ENCODE measurements around the gene TRIM6.

DNA sequence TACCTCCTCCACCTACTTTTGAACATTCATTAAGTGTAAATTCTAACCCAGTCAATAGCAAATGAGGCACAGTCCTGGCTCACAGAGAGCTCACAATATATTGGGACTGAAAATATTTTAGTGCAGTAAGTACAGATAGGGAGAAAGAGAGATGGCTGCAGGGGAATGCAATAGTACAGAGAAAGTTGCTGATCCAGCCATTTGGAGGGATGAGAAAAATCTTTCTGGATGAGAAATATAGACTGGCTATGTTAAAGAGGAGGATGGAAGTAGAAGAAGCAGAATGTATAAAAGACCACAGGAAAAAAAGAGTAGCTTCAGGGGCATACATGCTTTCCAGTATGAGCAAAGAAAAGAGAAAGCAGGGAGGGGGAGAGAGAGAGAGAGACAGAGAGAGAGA is 19.3 kb upstream of the TRIM6 start:
- TF ChIP-seq RFX5 (IDR thresholded peaks at IDR 0.05; ENCODE audit: low read depth, low read length) (no peak), MYNN (IDR thresholded peaks at IDR 0.05) (no peak), MYNN (CRISPR knock-in tag; IDR thresholded peaks at IDR 0.05) (no peak), PHF8 (IDR thresholded peaks at IDR 0.05; ENCODE audit: borderline replicate concordance, low read length) (no peak), ZBTB8A (IDR thresholded peaks at IDR 0.05; ENCODE audit: partially characterized antibody) (no peak), SMAD4 (CRISPR knock-in tag; conservative IDR thresholded peaks at IDR 0.05) (no peak), MTA2 (IDR thresholded peaks at IDR 0.05; ENCODE audit: low read depth) (no peak), POLR2AphosphoS5 (IDR thresholded peaks at IDR 0.05; ENCODE audit: control insufficient read depth, insufficient read depth, low read depth, low read length) (no peak)
- TF ChIP-seq, protein P1, sequence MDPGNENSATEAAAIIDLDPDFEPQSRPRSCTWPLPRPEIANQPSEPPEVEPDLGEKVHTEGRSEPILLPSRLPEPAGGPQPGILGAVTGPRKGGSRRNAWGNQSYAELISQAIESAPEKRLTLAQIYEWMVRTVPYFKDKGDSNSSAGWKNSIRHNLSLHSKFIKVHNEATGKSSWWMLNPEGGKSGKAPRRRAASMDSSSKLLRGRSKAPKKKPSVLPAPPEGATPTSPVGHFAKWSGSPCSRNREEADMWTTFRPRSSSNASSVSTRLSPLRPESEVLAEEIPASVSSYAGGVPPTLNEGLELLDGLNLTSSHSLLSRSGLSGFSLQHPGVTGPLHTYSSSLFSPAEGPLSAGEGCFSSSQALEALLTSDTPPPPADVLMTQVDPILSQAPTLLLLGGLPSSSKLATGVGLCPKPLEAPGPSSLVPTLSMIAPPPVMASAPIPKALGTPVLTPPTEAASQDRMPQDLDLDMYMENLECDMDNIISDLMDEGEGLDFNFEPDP (CRISPR knock-in tag; IDR thresholded peaks at IDR 0.05): no peak
- TF ChIP-seq, protein P2, sequence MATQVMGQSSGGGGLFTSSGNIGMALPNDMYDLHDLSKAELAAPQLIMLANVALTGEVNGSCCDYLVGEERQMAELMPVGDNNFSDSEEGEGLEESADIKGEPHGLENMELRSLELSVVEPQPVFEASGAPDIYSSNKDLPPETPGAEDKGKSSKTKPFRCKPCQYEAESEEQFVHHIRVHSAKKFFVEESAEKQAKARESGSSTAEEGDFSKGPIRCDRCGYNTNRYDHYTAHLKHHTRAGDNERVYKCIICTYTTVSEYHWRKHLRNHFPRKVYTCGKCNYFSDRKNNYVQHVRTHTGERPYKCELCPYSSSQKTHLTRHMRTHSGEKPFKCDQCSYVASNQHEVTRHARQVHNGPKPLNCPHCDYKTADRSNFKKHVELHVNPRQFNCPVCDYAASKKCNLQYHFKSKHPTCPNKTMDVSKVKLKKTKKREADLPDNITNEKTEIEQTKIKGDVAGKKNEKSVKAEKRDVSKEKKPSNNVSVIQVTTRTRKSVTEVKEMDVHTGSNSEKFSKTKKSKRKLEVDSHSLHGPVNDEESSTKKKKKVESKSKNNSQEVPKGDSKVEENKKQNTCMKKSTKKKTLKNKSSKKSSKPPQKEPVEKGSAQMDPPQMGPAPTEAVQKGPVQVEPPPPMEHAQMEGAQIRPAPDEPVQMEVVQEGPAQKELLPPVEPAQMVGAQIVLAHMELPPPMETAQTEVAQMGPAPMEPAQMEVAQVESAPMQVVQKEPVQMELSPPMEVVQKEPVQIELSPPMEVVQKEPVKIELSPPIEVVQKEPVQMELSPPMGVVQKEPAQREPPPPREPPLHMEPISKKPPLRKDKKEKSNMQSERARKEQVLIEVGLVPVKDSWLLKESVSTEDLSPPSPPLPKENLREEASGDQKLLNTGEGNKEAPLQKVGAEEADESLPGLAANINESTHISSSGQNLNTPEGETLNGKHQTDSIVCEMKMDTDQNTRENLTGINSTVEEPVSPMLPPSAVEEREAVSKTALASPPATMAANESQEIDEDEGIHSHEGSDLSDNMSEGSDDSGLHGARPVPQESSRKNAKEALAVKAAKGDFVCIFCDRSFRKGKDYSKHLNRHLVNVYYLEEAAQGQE (IDR thresholded peaks at IDR 0.05; ENCODE audit: borderline replicate concordance): no peak
- TF ChIP-seq, protein P2 (CRISPR knock-in tag; IDR thresholded peaks at IDR 0.05; ENCODE audit: low read depth): no peak
- TF ChIP-seq, protein P3, sequence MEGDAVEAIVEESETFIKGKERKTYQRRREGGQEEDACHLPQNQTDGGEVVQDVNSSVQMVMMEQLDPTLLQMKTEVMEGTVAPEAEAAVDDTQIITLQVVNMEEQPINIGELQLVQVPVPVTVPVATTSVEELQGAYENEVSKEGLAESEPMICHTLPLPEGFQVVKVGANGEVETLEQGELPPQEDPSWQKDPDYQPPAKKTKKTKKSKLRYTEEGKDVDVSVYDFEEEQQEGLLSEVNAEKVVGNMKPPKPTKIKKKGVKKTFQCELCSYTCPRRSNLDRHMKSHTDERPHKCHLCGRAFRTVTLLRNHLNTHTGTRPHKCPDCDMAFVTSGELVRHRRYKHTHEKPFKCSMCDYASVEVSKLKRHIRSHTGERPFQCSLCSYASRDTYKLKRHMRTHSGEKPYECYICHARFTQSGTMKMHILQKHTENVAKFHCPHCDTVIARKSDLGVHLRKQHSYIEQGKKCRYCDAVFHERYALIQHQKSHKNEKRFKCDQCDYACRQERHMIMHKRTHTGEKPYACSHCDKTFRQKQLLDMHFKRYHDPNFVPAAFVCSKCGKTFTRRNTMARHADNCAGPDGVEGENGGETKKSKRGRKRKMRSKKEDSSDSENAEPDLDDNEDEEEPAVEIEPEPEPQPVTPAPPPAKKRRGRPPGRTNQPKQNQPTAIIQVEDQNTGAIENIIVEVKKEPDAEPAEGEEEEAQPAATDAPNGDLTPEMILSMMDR (IDR thresholded peaks at IDR 0.05 in 2 of 3, conservative IDR thresholded peaks at IDR 0.05 in 1 of 3; ENCODE audit: insufficient read depth in 2 of 3, low read depth in 1 of 3, low read length in 3 of 3): no peak
